ENCODE results near the gene SNX33.
A peak's percentile ranks its signal among the peaks of the same experiment; 100 is the strongest.
"Not testable (repeated sequence)": the region's sequence is repeated elsewhere in the genome, so short reads cannot be mapped to it uniquely, and the experiment has no call there.

SNX33 gene, protein sequence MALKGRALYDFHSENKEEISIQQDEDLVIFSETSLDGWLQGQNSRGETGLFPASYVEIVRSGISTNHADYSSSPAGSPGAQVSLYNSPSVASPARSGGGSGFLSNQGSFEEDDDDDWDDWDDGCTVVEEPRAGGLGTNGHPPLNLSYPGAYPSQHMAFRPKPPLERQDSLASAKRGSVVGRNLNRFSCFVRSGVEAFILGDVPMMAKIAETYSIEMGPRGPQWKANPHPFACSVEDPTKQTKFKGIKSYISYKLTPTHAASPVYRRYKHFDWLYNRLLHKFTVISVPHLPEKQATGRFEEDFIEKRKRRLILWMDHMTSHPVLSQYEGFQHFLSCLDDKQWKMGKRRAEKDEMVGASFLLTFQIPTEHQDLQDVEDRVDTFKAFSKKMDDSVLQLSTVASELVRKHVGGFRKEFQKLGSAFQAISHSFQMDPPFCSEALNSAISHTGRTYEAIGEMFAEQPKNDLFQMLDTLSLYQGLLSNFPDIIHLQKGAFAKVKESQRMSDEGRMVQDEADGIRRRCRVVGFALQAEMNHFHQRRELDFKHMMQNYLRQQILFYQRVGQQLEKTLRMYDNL

DNA sequence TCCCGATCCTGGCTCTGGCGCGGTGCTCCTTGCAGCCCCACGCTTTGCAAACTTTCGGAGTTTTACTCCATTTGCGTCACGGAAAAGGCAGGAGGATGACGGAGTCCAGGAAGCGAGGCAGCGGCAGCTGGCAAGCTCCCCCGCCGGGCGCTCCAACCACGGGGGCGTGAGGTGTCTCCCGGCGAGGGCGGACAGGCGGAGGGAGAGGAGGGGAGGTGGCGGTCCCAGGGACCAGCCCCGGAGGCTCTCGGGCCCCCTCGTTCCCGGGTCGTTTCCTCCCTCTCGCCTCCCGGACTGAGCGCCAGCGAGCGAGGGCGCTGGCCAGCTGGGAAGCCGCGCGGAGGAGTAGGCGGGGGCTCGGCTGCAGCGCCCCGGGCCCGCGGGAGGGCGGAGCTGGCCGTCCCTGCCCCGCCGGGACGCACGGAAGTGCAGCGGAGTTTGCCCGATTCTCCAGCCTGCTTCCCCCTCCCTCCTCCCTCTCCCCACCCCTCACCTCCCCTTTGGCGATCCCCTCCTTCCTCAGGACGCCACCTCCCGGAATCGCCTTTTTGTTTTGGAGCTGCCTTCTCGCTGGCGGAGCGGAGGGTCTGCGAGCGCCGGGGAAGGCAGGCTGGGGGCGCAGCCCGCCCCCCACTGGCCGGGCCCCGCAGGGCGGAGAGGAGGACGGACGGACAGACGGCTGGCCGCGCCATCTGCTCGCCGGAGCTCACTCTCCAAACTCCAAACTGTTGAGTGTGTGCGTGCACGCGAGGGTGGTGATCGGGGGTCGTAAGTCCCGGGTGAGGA is at the start of gene SNX33:
TSS of gene SNX33 (plus strand) at position 543 of the 786 bp plus-strand sequence. CDS start 1,191 bp downstream, outside the sequence.
- peak; percentile 26 to 55 (median 38) for DNase-seq

GRCh38 chr15:75598361-75598760 is 49.4 kb upstream of the SNX33 start:
- no peak for DNase-seq

GRCh38 chr15:75599401-75599800 is 48.3 kb upstream of the SNX33 start:
- no peak for DNase-seq

GRCh38 chr15:75606026-75606425 is 41.7 kb upstream of the SNX33 start:
- no peak for DNase-seq

- DNase-seq: peak in 3 of 6 experiments; percentile 32 to 69 (median 64)
Observed at GRCh38 chr15:75606711-75607699, 40.7 kb upstream of the SNX33 start.

GRCh38 chr15:75616766-75617165 is 30.9 kb upstream of the SNX33 start:
- DNase-seq: no peak

GRCh38 chr15:75620058-75620820 is 27.5 kb upstream of the SNX33 start:
- no peak for DNase-seq

DNA sequence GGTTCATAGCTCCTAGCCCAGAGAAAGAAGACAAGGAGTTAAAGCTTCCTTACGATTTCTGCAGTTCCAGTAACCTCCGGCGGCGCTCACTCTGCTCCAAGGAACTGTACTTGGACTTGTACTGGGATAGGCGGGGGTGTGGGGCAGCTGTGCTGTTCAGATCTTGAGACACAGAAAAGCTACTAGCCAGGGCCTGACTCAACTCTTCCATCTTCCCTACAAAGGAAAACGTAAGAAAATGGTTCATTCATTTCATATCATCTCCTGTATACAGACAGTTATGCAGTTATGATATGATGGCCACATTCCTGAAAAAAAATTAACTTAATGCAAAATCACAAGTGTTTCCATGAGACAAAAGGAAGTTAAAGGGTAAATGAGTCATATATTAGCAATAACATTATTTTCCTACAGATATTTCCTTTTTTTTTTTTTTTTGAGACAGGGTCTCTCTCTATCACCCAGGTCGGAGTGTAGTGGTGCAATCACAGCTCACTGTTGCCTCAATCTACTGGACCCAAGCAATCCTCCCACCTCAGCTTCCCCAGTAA is 26.8 kb upstream of the SNX33 start:
- DNase-seq: no peak

- no peak for DNase-seq
Observed at GRCh38 chr15:75622505-75622904, 25.2 kb upstream of the SNX33 start.

DNA sequence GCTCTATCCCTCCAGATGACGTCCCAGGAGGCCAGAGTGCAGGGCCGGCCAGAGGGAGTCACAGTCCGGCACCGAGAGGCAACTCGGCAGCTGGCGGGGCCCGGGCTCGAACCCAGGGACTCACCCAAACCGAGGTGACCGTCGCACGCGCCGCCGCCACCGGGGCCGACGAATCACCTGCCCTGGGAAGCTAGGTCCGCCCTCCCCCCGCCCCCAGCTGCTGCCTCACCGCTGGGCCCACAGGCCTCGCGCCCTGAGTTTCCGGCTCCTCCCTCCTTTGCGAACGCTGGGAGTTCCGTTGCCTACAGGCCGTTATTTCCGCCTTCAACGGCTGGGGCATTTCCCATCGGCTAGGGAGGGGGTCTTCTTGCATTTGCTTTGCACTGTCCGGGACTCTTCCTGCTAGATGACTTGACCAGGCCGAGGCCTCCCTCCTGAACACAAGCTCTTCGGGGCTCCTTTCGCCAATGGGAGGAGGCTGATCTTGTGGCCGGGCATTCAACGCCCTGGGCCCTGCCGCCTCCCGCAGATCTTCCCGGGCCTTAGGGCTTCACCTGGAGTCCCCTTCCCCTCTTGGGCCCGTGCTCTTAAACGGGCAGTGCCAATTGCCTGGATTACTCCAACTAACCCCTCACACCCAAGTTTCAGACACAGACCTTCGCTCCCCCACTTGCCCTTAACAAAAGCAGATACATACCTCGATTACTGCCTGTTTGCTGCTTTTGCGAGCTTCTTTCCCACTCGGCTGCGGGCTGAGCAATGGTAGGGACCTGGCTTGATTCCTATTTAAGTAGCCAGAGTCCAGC is 22.0 kb upstream of the SNX33 start, which contains the start of gene SNUPN:
TSS of gene SNUPN (minus strand) at position 184 of the 806 bp plus-strand sequence. CDS start 4,674 bp downstream, outside the sequence.
- DNase-seq: peak; percentile 85 to 91 (median 88)

- DNase-seq: no peak
Observed at GRCh38 chr15:75631935-75632334, 15.8 kb upstream of the SNX33 start.

DNA sequence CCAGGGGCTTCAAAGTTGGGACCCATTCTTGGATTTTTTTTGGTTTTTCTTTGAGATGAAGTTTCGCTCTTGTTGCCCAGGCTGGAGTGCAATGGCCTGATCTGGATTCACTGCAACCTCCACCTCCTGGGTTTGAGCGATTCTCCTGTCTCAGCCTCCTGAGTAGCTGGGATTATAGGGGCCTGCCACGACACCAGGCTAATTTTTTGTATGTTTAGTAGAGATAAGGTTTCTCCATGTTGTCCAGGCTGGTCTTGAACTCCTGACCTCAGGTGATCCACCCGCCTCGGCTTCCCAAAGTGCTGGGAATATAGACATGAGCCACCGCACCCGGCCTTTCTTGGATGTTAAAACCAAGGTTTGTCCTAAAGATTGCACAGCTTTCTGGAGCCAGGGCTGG is 13.8 kb upstream of the SNX33 start:
- DNase-seq: not testable (repeated sequence)

- DNase-seq: no peak
Observed at GRCh38 chr15:75636026-75636425, 11.7 kb upstream of the SNX33 start.

GRCh38 chr15:75637245-75638009 is 10.3 kb upstream of the SNX33 start:
- DNase-seq: no peak

DNA sequence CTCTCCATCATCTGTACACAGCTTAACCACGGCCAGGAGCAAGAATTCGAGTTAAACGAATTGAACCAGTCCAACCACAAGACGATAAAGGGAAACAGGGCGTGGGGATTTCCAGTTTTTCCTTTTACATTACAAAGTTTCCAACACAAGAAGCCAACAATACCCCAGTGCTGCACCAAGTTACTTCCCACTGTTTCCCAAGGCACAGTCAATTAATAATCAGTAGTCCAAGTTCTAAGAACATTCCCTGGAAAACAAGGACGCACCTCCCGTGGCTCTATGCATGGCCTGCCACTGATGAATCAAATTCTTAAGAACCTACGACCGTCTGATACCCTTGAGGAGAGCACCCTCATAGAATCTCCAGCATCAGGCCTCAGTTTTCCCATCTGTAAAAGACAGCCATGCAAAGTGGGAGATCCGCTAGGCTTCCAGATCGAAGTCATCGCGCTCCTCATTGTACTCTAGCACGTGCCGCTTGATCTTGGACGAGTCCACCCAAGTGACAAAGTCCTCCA is 8.5 kb upstream of the SNX33 start:
- DNase-seq: no peak

DNA sequence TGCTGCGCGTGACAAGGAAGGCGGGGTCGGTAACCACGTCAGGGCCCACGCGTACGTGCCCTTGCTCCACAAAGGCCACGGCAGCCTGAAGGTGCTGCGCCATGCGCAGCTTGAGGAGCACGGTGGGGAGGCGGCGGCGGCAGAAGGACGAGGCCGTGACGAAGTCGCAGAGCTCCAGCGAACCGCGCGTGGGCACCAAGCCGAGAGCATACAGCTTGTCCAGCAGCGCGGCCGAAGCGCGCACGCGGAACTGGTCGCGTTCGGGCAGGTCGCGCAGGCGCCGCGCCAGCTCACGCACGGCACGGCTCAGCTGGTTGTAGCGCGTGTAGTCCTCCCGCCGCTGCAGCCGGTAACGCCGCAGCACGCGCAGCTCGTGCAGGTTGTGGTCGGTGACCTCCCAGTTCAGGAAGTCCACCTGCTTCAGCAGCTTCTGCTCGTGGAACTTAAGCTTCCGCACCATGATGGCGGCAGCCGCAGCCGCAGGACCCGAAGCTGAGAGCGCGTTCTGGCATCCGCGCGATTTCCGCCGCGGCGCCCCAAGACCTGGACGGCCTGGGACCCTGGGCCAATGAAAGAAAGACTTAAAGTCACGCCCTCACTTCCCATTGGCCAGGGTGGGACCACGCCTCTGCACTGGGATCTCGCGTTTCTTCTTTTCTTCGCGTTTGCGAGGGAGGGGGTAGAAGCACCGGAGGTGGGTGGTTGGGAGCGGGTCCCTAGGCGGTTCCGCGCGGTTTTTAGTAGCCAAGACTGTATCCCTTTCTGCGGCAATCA is 7.8 kb upstream of the SNX33 start, which contains the start of gene IMP3:
TSS of gene IMP3 (minus strand) at position 516 of the 774 bp plus-strand sequence. CDS start at position 460, 56 bp downstream.
- DNase-seq: peak; percentile 89 to 95 (median 93)

DNA sequence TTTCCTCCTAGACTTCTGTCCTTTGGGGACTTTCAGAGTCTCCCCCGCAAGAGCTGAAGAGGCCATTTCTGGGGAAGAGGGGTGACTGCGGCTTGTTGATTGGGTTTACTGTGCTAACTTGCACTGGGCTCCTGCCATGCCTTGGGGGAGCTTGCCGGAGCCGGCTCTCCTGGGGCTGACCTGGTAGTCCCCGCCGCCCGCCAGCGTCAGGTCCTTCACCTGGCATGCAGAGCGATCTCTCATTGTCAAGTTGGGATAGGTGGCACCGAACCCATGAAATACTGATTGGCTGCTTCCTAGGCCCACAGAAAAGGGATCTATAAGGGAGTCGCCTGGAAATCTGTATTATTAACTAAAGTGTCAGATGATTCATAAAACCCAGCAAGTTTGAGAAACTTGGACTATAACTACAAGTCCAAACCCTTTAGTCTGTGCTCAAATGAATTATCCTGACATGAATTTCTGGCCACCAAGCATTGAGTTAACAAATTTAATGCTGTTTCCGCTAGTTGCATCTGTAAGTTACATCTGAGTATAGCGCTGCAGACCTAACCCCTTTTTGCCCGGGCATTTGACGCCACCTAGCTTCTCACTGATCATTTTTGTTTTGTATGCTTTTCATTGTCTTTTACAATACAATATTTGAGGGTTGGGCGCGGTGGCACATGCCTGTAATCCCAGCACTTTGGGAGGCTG is 7.1 kb upstream of the SNX33 start:
- peak; percentile 22 to 77 (median 54) for DNase-seq

GRCh38 chr15:75641179-75641503 is 6.6 kb upstream of the SNX33 start:
- DNase-seq: no peak
